Neural cell (in vitro differentiated cells): ENCODE results near the gene SNX27. TPM values are rescaled to one million over a fixed set of nuclear protein-coding genes. Genes with fewer than 3 reads are reported as not detected.

ENCODE experiments used
- H2AFZ ChIP-seq: fragments of 200-600, 300-800 bp; sonication (generic), shearing (Covaris generic); 2 replicates; pipeline ENCODE4 v1.6.0; 2014; ENCODE audit warnings: low read depth, mild to moderate bottlenecking, antibody characterized with exemption, low read length, moderate library complexity
- H3F3A ChIP-seq: fragments of 200-600 bp; shearing (Covaris generic); 2 replicates; pipeline ENCODE4 v1.6.1; 2016; ENCODE audit warnings: mild to moderate bottlenecking, moderate library complexity, mixed read lengths, antibody characterized with exemption, low read length; ENCODE audit not compliant: insufficient read depth, poor library complexity, severe bottlenecking
- H3K27ac ChIP-seq: fragments of 200-600, 300-800 bp; sonication (generic), shearing (Covaris generic); 2 replicates; pipeline ENCODE4 v1.5.1; 2014; ENCODE audit warnings: mild to moderate bottlenecking, low read length, moderate library complexity
- H3K27me3 ChIP-seq: fragments of 300-800, 200-600 bp; sonication (generic), shearing (Covaris generic); 2 replicates; pipeline ENCODE4 v1.6.0; 2014; ENCODE audit warnings: mild to moderate bottlenecking, low read depth, low read length, moderate library complexity; ENCODE audit not compliant: insufficient read depth
- H3K36me3 ChIP-seq: fragments of 300-800, 200-600 bp; sonication (generic), shearing (Covaris generic); 2 replicates; pipeline ENCODE4 v1.5.1; 2014; ENCODE audit warnings: mild to moderate bottlenecking, antibody characterized with exemption, low read length, moderate library complexity; ENCODE audit not compliant: insufficient read depth
- H3K4me2 ChIP-seq: fragments of 300-800, 200-600 bp; sonication (generic), shearing (Covaris generic); 2 replicates; pipeline ENCODE4 v1.6.0; 2014; ENCODE audit warnings: mild to moderate bottlenecking, low read length
- H3K4me3 ChIP-seq: fragments of 300-800, 200-600 bp; sonication (generic), shearing (Covaris generic); 2 replicates; pipeline ENCODE4 v1.5.1; 2014; ENCODE audit warnings: mild to moderate bottlenecking, low read length, moderate library complexity
- H3K79me2 ChIP-seq: fragments of 200-600 bp; shearing (Covaris generic); replicated peaks from 2 replicates; pipeline ENCODE4 v1.6.0; 2014; ENCODE audit warnings: mild to moderate bottlenecking, low read length, moderate library complexity; ENCODE audit not compliant: insufficient read depth
- H3K9ac ChIP-seq: fragments of 300-800, 200-600 bp; sonication (generic), shearing (Covaris generic); 2 replicates; pipeline ENCODE4 v1.6.1; 2016; ENCODE audit warnings: mild to moderate bottlenecking, low read length, mixed read lengths
- H3K9me2 ChIP-seq: fragments of 200-600 bp; shearing (Covaris generic); 2 replicates; pipeline ENCODE4 v1.6.1; 2016; ENCODE audit warnings: mild to moderate bottlenecking, low read length, mixed read lengths; ENCODE audit not compliant: insufficient read depth
- H3K9me3 ChIP-seq: fragments of 200-600, 300-800 bp; sonication (generic), shearing (Covaris generic); 2 replicates; pipeline ENCODE4 v1.6.1; 2016; ENCODE audit warnings: mild to moderate bottlenecking, mixed run types, low read length, moderate library complexity, mixed read lengths
- H4K20me1 ChIP-seq: fragments of 200-600 bp; shearing (Covaris generic); 2 replicates; pipeline ENCODE4 v1.6.1; 2016; ENCODE audit warnings: mild to moderate bottlenecking, mixed run types; ENCODE audit not compliant: insufficient read depth
- EP300 ChIP-seq: fragments of 450-650 bp; conservative IDR thresholded peaks from 2 replicates; pipeline ENCODE4 v1.6.1; 2014; ENCODE audit warnings: antibody characterized with exemption, mild to moderate bottlenecking, moderate library complexity; ENCODE audit not compliant: poor library complexity, severe bottlenecking
- EZH2 ChIP-seq: fragments of 200-600, 300-800 bp; shearing (Covaris generic), sonication (generic); IDR thresholded peaks from 2 replicates; pipeline ENCODE4 v1.6.1; 2014; ENCODE audit warnings: antibody characterized with exemption, low read length, borderline replicate concordance, mild to moderate bottlenecking; ENCODE audit not compliant: insufficient read depth, poor library complexity, severe bottlenecking
- MXI1 ChIP-seq: fragments of 450-650 bp; conservative IDR thresholded peaks from 2 replicates; pipeline ENCODE4 v1.6.1; 2014; ENCODE audit warnings: antibody characterized with exemption, mild to moderate bottlenecking; ENCODE audit not compliant: poor library complexity, severe bottlenecking
- POLR2AphosphoS5 ChIP-seq: IDR thresholded peaks from 2 replicates; pipeline ENCODE4 v1.6.1; 2012
- RAD21 ChIP-seq: fragments of 450-650 bp; conservative IDR thresholded peaks from 2 replicates; pipeline ENCODE4 v1.6.1; 2014; ENCODE audit warnings: antibody characterized with exemption, mild to moderate bottlenecking, moderate library complexity
- SMC3 ChIP-seq: fragments of 450-650 bp; conservative IDR thresholded peaks from 2 replicates; pipeline ENCODE4 v1.6.1; 2014; ENCODE audit warnings: antibody characterized with exemption, mild to moderate bottlenecking, moderate library complexity; ENCODE audit not compliant: poor library complexity
- TAF1 ChIP-seq: IDR thresholded peaks from 2 replicates; pipeline ENCODE4 v1.6.1; 2012; ENCODE audit warnings: low read depth
- polyA plus RNA-seq: library from polyadenylated mRNA; depleted of rRNA; stranded (reverse); fragments of >200 nt; gene quantifications from 2 replicates; pipeline ENCODE4 v1.2.3, GENCODE V29; 2014
- TF ChIP-seq, protein P1 (sequence below): fragments of 450-650 bp; IDR thresholded peaks from 2 replicates; pipeline ENCODE4 v1.5.1; 2014; ENCODE audit warnings: antibody characterized with exemption, mild to moderate bottlenecking, moderate library complexity; ENCODE audit not compliant: poor library complexity, severe bottlenecking
- TF ChIP-seq, protein P2 (sequence below): IDR thresholded peaks from 2 replicates; pipeline ENCODE4 v1.6.1; 2012; ENCODE audit warnings: borderline replicate concordance

The SNX27 gene
- polyA plus RNA-seq, 1 donor from 2014 or later: 30.2 TPM

DNA sequence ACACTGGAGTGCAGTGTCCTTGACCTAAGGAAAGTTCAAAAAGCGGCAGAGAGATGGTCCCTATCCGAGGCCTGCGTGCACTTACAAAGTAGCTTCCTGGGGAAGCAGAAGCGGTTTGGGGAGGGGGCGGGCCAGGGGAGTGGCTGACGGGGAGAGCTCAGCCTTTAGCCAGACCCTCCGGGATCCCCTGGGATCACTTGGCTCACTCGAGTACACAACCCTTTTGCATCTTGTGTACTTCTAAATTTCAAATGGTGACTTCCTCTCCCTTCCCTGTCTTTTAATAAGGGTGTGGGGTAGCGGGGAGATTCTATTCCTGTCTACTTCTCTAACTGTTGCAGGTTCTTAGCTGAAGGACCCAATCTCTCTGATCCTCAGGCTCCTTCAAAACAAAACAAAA lies 18.1 kb upstream of the SNX27 start:
- no peaks in the 10 kb centered on the region for H3K9me2 ChIP-seq
- H3K36me3 ChIP-seq: no peaks in the 10 kb centered on the region
- H3K4me3 ChIP-seq: no peak overlapping the region
- no peak overlapping the region for H3K27ac ChIP-seq
- peaks cover 3% of the 10 kb centered on the region for H3K27me3 ChIP-seq
- H3K9me3 ChIP-seq: no peaks in the 10 kb centered on the region
- H3K4me2 ChIP-seq: no peak overlapping the region
- H3K79me2 ChIP-seq: no peaks in the 10 kb centered on the region
- H4K20me1 ChIP-seq: no peaks in the 10 kb centered on the region
- TF ChIP-seq EZH2: no peak
- TF ChIP-seq RAD21: no peak
- no peak for TF ChIP-seq TAF1
- TF ChIP-seq, protein P1, sequence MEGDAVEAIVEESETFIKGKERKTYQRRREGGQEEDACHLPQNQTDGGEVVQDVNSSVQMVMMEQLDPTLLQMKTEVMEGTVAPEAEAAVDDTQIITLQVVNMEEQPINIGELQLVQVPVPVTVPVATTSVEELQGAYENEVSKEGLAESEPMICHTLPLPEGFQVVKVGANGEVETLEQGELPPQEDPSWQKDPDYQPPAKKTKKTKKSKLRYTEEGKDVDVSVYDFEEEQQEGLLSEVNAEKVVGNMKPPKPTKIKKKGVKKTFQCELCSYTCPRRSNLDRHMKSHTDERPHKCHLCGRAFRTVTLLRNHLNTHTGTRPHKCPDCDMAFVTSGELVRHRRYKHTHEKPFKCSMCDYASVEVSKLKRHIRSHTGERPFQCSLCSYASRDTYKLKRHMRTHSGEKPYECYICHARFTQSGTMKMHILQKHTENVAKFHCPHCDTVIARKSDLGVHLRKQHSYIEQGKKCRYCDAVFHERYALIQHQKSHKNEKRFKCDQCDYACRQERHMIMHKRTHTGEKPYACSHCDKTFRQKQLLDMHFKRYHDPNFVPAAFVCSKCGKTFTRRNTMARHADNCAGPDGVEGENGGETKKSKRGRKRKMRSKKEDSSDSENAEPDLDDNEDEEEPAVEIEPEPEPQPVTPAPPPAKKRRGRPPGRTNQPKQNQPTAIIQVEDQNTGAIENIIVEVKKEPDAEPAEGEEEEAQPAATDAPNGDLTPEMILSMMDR: no peak
- no peak for TF ChIP-seq SMC3
- TF ChIP-seq POLR2AphosphoS5: no peak
- TF ChIP-seq, protein P2, sequence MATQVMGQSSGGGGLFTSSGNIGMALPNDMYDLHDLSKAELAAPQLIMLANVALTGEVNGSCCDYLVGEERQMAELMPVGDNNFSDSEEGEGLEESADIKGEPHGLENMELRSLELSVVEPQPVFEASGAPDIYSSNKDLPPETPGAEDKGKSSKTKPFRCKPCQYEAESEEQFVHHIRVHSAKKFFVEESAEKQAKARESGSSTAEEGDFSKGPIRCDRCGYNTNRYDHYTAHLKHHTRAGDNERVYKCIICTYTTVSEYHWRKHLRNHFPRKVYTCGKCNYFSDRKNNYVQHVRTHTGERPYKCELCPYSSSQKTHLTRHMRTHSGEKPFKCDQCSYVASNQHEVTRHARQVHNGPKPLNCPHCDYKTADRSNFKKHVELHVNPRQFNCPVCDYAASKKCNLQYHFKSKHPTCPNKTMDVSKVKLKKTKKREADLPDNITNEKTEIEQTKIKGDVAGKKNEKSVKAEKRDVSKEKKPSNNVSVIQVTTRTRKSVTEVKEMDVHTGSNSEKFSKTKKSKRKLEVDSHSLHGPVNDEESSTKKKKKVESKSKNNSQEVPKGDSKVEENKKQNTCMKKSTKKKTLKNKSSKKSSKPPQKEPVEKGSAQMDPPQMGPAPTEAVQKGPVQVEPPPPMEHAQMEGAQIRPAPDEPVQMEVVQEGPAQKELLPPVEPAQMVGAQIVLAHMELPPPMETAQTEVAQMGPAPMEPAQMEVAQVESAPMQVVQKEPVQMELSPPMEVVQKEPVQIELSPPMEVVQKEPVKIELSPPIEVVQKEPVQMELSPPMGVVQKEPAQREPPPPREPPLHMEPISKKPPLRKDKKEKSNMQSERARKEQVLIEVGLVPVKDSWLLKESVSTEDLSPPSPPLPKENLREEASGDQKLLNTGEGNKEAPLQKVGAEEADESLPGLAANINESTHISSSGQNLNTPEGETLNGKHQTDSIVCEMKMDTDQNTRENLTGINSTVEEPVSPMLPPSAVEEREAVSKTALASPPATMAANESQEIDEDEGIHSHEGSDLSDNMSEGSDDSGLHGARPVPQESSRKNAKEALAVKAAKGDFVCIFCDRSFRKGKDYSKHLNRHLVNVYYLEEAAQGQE: no peak
- TF ChIP-seq EP300: no peak
- no peak for TF ChIP-seq MXI1
- H2AFZ ChIP-seq: no peak overlapping the region
- no peaks in the 10 kb centered on the region for H3F3A ChIP-seq
- H3K9ac ChIP-seq: no peak overlapping the region

DNA sequence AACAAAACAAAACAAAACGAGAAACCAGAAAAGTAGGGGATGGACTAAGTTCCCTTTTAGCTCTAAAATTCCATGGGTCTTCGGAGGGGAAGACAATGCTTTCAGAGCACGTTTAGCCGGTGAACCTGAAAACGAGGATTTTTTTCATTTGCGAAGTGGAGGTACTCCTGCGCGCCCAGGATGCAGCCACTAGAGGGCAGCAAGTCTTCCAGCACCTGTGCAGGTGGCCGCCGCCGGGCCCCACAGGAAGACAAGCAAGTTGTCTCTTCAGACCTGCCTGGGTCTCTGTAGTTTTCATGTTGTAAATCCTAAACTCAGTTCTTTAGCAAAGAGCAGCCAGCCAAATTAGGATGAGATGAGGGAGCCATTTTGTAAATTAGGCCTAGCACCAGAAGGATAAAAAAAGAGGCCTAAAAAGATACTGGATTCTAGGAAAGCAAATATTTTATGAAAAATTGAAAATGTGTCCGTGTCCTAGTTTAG lies 17.7 kb upstream of the SNX27 start:
- Histone ChIP-seq H3K9me2 (no peaks in the 10 kb centered on the region), H3K4me2 (no peak overlapping the region), H3K9ac (no peak overlapping the region), H3K79me2 (no peaks in the 10 kb centered on the region), H3K27me3 (peaks cover 3% of the 10 kb centered on the region), H2AFZ (no peak overlapping the region), H4K20me1 (no peaks in the 10 kb centered on the region), H3K27ac (no peak overlapping the region), H3K36me3 (no peaks in the 10 kb centered on the region), H3F3A (no peaks in the 10 kb centered on the region), H3K4me3 (no peak overlapping the region), H3K9me3 (no peaks in the 10 kb centered on the region)
- TF ChIP-seq EZH2 (no peak), SMC3 (peak; percentile 91), MXI1 (no peak), EP300 (no peak), RAD21 (peak; percentile 85), TAF1 (peak; percentile 53)
- TF ChIP-seq, protein P1: peak; percentile 92
